ENCODE measurements around the gene WWC2. TPM values are rescaled to one million over a fixed set of nuclear protein-coding genes. Genes with fewer than 3 reads are reported as not detected.

Gene WWC2
- total RNA-seq, 1 experiment from 2014 or later: 39.0 TPM

GRCh38 chr4:183183906-183184535 is 85.0 kb downstream of the WWC2 start:
- no peak overlapping the region for H3K4me3 Mint-ChIP-seq (ENCODE audit: low read depth, unreplicated experiment)
- H3K36me3 Mint-ChIP-seq (ENCODE audit: insufficient read depth, unreplicated experiment): no peaks in the 10 kb centered on the region
- no TSS peak for BruUV-seq (replicated peaks)
- no peaks in the 10 kb centered on the region for H3K27me3 Mint-ChIP-seq (ENCODE audit: unreplicated experiment)
- TF ChIP-seq, protein P1, sequence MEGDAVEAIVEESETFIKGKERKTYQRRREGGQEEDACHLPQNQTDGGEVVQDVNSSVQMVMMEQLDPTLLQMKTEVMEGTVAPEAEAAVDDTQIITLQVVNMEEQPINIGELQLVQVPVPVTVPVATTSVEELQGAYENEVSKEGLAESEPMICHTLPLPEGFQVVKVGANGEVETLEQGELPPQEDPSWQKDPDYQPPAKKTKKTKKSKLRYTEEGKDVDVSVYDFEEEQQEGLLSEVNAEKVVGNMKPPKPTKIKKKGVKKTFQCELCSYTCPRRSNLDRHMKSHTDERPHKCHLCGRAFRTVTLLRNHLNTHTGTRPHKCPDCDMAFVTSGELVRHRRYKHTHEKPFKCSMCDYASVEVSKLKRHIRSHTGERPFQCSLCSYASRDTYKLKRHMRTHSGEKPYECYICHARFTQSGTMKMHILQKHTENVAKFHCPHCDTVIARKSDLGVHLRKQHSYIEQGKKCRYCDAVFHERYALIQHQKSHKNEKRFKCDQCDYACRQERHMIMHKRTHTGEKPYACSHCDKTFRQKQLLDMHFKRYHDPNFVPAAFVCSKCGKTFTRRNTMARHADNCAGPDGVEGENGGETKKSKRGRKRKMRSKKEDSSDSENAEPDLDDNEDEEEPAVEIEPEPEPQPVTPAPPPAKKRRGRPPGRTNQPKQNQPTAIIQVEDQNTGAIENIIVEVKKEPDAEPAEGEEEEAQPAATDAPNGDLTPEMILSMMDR (IDR thresholded peaks at IDR 0.05; ENCODE audit: unreplicated experiment): no peak
- peaks cover 34% of the 10 kb centered on the region for H3K4me1 Mint-ChIP-seq (ENCODE audit: low read depth, unreplicated experiment)
- H3K9me3 Mint-ChIP-seq (ENCODE audit: low read depth, unreplicated experiment): no peaks in the 10 kb centered on the region
- intact Hi-C loops (cut with micrococcal nuclease; ENCODE audit: unreplicated experiment): no loop called here
- H3K27ac Mint-ChIP-seq (ENCODE audit: unreplicated experiment): no peak overlapping the region
- DNase-seq: no peak
- CTCF ChIA-PET: interaction anchor here (0.7 to 1.0 kb wide), 2 partner anchors 17 to 111 kb away, joined by 3 to 4 read pairs; no protein-coding TSS in a partner anchor

GRCh38 chr4:183185018-183185417 is 86.0 kb downstream of the WWC2 start:
- no peak for DNase-seq
- intact Hi-C loops (cut with micrococcal nuclease; ENCODE audit: unreplicated experiment): no loop called here
- TF ChIP-seq, protein P1 (IDR thresholded peaks at IDR 0.05; ENCODE audit: unreplicated experiment): no peak
- Mint-ChIP-seq H3K27ac (ENCODE audit: unreplicated experiment) (no peak overlapping the region), H3K9me3 (ENCODE audit: low read depth, unreplicated experiment) (no peaks in the 10 kb centered on the region), H3K4me1 (ENCODE audit: low read depth, unreplicated experiment) (peaks cover 24% of the 10 kb centered on the region), H3K27me3 (ENCODE audit: unreplicated experiment) (no peaks in the 10 kb centered on the region), H3K4me3 (ENCODE audit: low read depth, unreplicated experiment) (no peak overlapping the region), H3K36me3 (ENCODE audit: insufficient read depth, unreplicated experiment) (no peaks in the 10 kb centered on the region)
- CTCF ChIA-PET: no interaction called here
- no TSS peak for BruUV-seq (replicated peaks)

- TF ChIP-seq, protein P1 (IDR thresholded peaks at IDR 0.05; ENCODE audit: unreplicated experiment): no peak
- Mint-ChIP-seq H3K27me3 (ENCODE audit: unreplicated experiment) (no peaks in the 10 kb centered on the region), H3K27ac (ENCODE audit: unreplicated experiment) (no peak overlapping the region), H3K4me1 (ENCODE audit: low read depth, unreplicated experiment) (peaks cover 24% of the 10 kb centered on the region), H3K36me3 (ENCODE audit: insufficient read depth, unreplicated experiment) (no peaks in the 10 kb centered on the region), H3K9me3 (ENCODE audit: low read depth, unreplicated experiment) (no peaks in the 10 kb centered on the region), H3K4me3 (ENCODE audit: low read depth, unreplicated experiment) (no peak overlapping the region)
- no TSS peak for BruUV-seq (replicated peaks)
- CTCF ChIA-PET: interaction anchor here (0.7 kb wide), 2 partner anchors 13 to 103 kb away, joined by 4 to 5 read pairs; no protein-coding TSS in a partner anchor
- no peak for DNase-seq
- intact Hi-C loops (cut with micrococcal nuclease; ENCODE audit: unreplicated experiment): no loop called here
Measured at GRCh38 chr4:183185559-183185958, 86.5 kb downstream of the WWC2 start.

- CTCF ChIA-PET: no interaction called here
- Mint-ChIP-seq H3K27ac (ENCODE audit: unreplicated experiment) (no peak overlapping the region), H3K4me1 (ENCODE audit: low read depth, unreplicated experiment) (peaks cover 24% of the 10 kb centered on the region), H3K27me3 (ENCODE audit: unreplicated experiment) (no peaks in the 10 kb centered on the region), H3K9me3 (ENCODE audit: low read depth, unreplicated experiment) (no peaks in the 10 kb centered on the region), H3K4me3 (ENCODE audit: low read depth, unreplicated experiment) (no peak overlapping the region), H3K36me3 (ENCODE audit: insufficient read depth, unreplicated experiment) (no peaks in the 10 kb centered on the region)
- BruUV-seq (replicated peaks): no TSS peak
- intact Hi-C loops (cut with micrococcal nuclease; ENCODE audit: unreplicated experiment): no loop called here
- TF ChIP-seq, protein P1 (IDR thresholded peaks at IDR 0.05; ENCODE audit: unreplicated experiment): no peak
- no peak for DNase-seq
Measured at GRCh38 chr4:183186813-183187212, 87.8 kb downstream of the WWC2 start.
